ENCODE data around the gene FTO. TPM values are rescaled to one million over a fixed set of nuclear protein-coding genes. Genes with fewer than 3 reads are reported as not detected.

Gene FTO
- total RNA-seq, 1 donor = 135 TPM

DNA sequence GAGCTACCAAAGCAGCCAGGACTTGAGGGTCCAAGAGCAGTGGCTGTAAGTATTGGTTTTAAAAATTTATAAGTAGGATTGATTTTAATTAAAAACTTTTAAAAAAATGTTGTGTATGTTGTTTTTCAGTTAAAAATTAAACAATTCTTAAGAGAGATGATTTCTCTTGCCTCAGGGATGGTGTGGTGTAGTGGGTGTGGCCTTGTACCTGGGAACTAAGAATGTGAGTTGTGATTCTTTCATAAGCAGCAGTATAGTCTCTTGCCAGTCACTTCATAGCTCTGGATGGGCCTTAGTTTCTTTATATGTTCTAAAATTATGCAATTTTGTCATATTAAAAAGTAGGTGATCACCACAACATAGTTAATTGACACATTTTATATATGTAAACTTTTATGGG lies 99.5 kb downstream of the FTO start:
- no peak for DNase-seq (ENCODE audit: low read depth)
- H3K4me3 ChIP-seq (ENCODE audit: low read depth, low read length) = no peak overlapping the region
- TF ChIP-seq, protein P1, sequence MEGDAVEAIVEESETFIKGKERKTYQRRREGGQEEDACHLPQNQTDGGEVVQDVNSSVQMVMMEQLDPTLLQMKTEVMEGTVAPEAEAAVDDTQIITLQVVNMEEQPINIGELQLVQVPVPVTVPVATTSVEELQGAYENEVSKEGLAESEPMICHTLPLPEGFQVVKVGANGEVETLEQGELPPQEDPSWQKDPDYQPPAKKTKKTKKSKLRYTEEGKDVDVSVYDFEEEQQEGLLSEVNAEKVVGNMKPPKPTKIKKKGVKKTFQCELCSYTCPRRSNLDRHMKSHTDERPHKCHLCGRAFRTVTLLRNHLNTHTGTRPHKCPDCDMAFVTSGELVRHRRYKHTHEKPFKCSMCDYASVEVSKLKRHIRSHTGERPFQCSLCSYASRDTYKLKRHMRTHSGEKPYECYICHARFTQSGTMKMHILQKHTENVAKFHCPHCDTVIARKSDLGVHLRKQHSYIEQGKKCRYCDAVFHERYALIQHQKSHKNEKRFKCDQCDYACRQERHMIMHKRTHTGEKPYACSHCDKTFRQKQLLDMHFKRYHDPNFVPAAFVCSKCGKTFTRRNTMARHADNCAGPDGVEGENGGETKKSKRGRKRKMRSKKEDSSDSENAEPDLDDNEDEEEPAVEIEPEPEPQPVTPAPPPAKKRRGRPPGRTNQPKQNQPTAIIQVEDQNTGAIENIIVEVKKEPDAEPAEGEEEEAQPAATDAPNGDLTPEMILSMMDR (IDR thresholded peaks at IDR 0.05; ENCODE audit: insufficient read depth, low read length) = no peak

DNA sequence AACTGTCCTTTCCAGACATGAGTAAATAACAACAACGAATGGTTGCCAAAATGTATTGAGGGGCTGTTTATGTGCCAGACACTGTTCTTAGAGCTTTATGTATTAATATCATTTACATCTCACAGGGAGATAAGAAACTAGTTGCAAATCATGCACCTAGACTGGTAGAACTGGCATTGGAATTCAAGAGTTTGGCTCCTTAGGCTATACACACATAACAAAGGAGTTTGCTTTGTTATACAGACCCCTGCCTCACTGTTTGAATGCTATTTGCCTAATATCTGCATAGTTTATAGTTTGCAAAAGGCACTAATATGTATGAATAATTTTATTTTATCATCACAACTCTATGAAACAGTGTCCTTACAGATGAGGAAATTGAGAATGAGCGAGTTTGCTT lies 100.0 kb downstream of the FTO start:
- no peak for DNase-seq (ENCODE audit: low read depth)
- H3K4me3 ChIP-seq (ENCODE audit: low read depth, low read length) = no peak overlapping the region
- TF ChIP-seq, protein P1 (IDR thresholded peaks at IDR 0.05; ENCODE audit: insufficient read depth, low read length) = no peak

DNA sequence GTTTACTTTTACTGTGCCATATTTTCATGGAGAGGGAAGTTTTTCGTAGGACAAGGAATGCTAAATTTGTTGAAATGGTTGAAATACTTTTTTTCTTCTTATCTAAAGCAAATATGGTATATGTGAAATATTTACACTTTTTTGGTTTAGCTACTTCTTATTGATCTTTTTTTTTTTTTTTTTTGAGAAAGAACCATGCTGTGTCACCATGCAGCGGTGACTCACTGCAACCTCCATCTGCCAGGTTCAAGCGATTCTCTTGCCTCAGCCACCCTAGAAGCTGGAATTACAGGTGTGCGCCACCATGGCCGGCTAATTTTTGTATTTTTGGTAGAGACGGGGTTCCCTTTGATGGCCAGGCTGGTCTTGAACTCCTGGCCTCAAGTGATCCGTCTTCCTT lies 100.5 kb downstream of the FTO start:
- TF ChIP-seq, protein P1 (IDR thresholded peaks at IDR 0.05; ENCODE audit: insufficient read depth, low read length) = no peak
- H3K4me3 ChIP-seq (ENCODE audit: low read depth, low read length) = no peak overlapping the region
- no peak for DNase-seq (ENCODE audit: low read depth)

DNA sequence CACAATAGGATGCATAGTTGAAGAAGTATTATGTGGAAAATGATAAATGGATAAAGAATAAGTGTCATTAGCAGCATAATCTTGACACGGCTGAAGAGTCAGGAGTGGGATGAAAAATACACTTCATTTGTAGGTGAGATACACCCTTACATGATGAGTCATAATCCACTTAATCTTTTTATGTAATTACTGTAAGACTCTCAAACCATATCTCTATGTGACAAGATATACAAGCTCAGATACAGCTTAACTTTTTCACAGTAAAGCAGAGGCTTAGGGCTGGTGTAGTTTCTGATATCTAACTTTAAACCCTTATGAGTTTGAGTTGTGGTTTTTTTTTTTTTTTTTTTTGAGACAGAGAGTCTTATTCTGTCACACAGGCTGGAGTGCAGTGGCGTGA lies 101.2 kb downstream of the FTO start:
- TF ChIP-seq, protein P1 (IDR thresholded peaks at IDR 0.05; ENCODE audit: insufficient read depth, low read length) = no peak
- DNase-seq (ENCODE audit: low read depth) = no peak
- H3K4me3 ChIP-seq (ENCODE audit: low read depth, low read length) = no peak overlapping the region

DNA sequence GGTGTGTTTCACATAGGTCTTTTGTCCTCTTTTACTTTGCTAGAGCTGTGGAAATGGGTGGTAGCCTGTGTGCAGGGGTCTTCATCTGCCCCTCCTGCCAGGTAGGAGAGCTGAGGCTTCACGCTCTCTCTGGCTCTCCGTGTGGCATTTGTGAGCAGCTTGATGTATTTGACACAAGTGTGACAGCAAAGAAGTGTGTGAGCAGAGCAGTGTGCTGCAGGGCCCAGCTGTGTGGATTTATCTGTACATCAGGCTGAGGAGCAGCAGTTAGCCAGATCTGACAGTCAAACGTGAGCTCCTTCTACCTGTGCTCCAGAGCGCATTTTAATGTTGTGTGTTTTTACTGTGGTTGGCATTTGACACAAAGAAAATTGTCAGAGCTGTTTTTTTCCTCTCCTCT lies 101.8 kb downstream of the FTO start:
- H3K4me3 ChIP-seq (ENCODE audit: low read depth, low read length) = no peak overlapping the region
- no peak for DNase-seq (ENCODE audit: low read depth)
- TF ChIP-seq, protein P1 (IDR thresholded peaks at IDR 0.05; ENCODE audit: insufficient read depth, low read length) = no peak

DNA sequence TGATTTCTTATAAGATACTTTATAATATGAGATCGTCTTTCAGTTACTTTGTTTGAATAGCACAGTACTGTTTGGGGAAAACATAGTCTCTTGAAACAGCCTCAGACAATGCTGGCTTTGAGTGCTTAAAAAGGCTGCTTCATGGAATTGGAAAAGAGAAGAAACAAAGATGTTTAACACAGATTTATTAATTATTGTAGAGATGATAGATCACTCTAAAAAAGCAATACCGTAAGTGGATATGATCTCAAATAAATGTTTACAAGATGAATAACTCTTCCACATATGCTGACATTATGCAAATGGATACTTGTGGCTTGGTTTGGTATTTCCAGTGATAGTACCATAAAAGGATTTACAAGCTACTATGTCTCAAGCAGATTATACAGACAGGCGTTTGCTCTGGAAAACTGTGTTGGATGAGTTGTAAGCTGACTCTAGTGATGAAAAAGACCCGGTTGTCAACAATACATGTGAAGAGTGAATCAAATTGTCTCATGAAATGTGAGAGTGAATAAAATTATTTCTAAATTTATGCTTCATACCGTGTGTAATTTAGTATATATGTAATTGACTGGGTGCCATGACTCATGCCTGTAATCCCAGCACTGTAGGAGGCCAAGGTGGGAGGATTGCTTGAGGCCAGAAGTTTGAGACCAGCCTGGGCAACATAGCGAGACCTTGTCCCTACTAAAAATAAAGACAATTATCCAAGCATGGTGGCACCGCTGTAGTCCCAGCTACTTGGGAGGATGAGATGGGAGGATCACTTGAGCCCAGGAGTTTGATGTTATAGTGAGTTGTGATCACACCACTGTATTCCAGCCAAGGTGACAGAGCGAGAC lies 105.4 kb downstream of the FTO start:
- peak; percentile 59 for DNase-seq (ENCODE audit: low read depth)
- no peak overlapping the region for H3K4me3 ChIP-seq (ENCODE audit: low read depth, low read length)
- TF ChIP-seq, protein P1 (IDR thresholded peaks at IDR 0.05; ENCODE audit: insufficient read depth, low read length) = no peak

Data from fibroblast of the aortic adventitia (primary cell).